Motor neuron (in vitro differentiated cells): ENCODE results near the gene PTGER4. TPM values are rescaled to one million over a fixed set of nuclear protein-coding genes. Genes with fewer than 3 reads are reported as not detected.
A peak's percentile ranks its signal among the peaks of the same experiment; 100 is the strongest.
"Not testable (repeated sequence)": the region's sequence is repeated elsewhere in the genome, so short reads cannot be mapped to it uniquely, and the experiment has no call there.

Experiments
- ATAC-seq, 8 experiments: fragments of 200-7000 bp; cut with Tn5 transposase; replicated peaks in 6 of 8; 2 replicates each; pipeline ENCODE4 v1.8.0; 2021; ENCODE audit warnings: mild to moderate bottlenecking in 8 of 8, moderate library complexity in 8 of 8
- H3K27ac ChIP-seq, 2 donors: fragments of 250-450 bp; sonication (Bioruptor Pico); 2 replicates each; pipeline ENCODE4 v1.9.0; 2021; ENCODE audit warnings: antibody characterized with exemption in 2 of 2, mild to moderate bottlenecking in 2 of 2, moderate library complexity in 1 of 2
- H3K4me1 ChIP-seq, 2 donors: fragments of 250-450 bp; sonication (Bioruptor Pico); replicated peaks in 1 of 2; 2 replicates each; pipeline ENCODE4 v1.6.1; 2021; ENCODE audit warnings: antibody characterized with exemption in 2 of 2, mild to moderate bottlenecking in 2 of 2, moderate library complexity in 1 of 2
- H3K4me3 ChIP-seq, 5 donors: fragments of 250-450 bp; sonication (Bioruptor Pico); 2 replicates each; pipeline ENCODE4 v1.9.0; 2021; ENCODE audit warnings: antibody characterized with exemption in 5 of 5, mild to moderate bottlenecking in 5 of 5, moderate library complexity in 4 of 5
- WGBS, 10 experiments: fragments of 450-650 bp; shearing (Covaris generic); methylation state at CpG; one replicate each; pipeline ENCODE4 v1.0.0; 2022; 5-methylcytosine and 5-hydroxymethylcytosine counted together
- in situ Hi-C, 9 experiments: fragments of 400-800 bp; cut with MboI; loops; one replicate each; pipeline ENCODE4 v1.15.0; 2021; ENCODE audit warnings: low sequenced_read_pairs in 9 of 9, low pct_unique_long_range_greater_than_20kb in 2 of 9; ENCODE audit not compliant: unreplicated experiment in 9 of 9
- total RNA-seq, 8 experiments: library from RNA; unstranded; fragments of 300-600 nt; gene quantifications; 2 replicates each; pipeline versions ENCODE4 v1.2.3 to v1.2.4, GENCODE V29; 2022

Gene PTGER4
- total RNA-seq, 8 experiments from 2014 or later, result 0.32 to 21.2 (median 3.6) TPM

DNA sequence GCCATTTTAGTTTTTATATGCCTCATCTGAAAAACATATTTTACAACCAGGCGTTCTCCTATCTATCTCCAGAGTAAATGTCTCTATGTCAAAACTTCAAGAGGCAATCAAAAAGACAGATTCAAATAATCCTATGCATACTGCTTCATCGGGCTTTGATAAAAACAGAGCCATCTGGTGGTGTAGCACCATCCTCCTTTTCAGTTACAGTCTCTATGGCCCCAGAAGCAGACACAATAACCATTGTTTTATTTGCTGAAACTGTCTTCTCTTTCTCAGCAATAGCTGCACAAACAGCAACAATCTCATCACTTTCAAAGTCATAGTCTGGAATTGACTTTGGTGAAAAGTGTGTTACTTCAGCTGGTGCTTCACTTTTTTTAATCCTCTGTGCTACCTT, 36.3 kb downstream of the PTGER4 start:
- WGBS, 10 experiments, result 0 to 80% (median 43%) methylated on average over 1 to 2 of the region's 2 CpGs; no CpG with 5 or more reads in 1 of the 10 experiments
- Histone ChIP-seq H3K4me3 (no peak overlapping the region), H3K4me1 (no peaks in the 10 kb centered on the region), H3K27ac (no peak overlapping the region)
- in situ Hi-C loops, result no loop called here
- ATAC-seq, result peak in 2 of 8 experiments; percentile 18 to 24

DNA sequence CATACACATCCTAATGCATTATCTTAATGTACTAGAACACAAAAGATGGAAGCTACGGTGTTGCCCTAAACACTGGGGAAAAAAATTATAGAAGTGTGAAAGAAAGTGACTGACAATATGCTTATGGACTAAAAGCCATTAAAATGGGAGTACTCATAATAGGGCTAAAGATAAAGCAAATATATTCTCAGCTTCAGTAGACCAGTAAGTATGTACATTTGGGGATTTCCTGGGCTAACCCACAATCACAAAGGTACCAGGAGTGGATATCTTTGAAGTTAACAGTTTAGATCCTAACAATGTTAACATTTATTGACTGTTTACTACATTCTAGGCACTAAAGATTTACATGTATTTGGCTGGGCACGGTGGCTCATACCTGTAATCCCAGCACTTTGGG, 36.9 kb downstream of the PTGER4 start:
- no peak overlapping the region for H3K27ac ChIP-seq
- H3K4me1 ChIP-seq, result no peaks in the 10 kb centered on the region
- no peak overlapping the region for H3K4me3 ChIP-seq
- no peak for ATAC-seq
- 57 to 100% (median 94%) methylated on average over 1 to 2 of the region's 2 CpGs; no CpG with 5 or more reads in 3 of the 10 experiments for WGBS, 10 experiments
- in situ Hi-C loops, result no loop called here

- no peak overlapping the region for H3K4me3 ChIP-seq
- H3K27ac ChIP-seq, result no peak overlapping the region
- no peaks in the 10 kb centered on the region for H3K4me1 ChIP-seq
- in situ Hi-C loops, result no loop called here
- ATAC-seq, result peak in 2 of 8 experiments; percentile 96 to 99
Measured at GRCh38 chr5:40717281-40717680, 37.6 kb downstream of the PTGER4 start.

- H3K4me3 ChIP-seq, result no peak overlapping the region
- no peak overlapping the region for H3K27ac ChIP-seq
- ATAC-seq, result no peak
- in situ Hi-C loops, result no loop called here
- no peaks in the 10 kb centered on the region for H3K4me1 ChIP-seq
Measured at GRCh38 chr5:40720069-40720468, 40.4 kb downstream of the PTGER4 start.

- ATAC-seq, H3K27ac ChIP-seq, H3K4me1 ChIP-seq, in situ Hi-C loops, H3K4me3 ChIP-seq: not testable (repeated sequence)
- WGBS, 10 experiments, result no CpG with 5 or more reads among the region's 37 CpGs
Measured at GRCh38 chr5:40722497-40722911, 42.8 kb downstream of the PTGER4 start.

GRCh38 chr5:40733434-40733833, 53.7 kb downstream of the PTGER4 start:
- no peak overlapping the region for H3K4me3 ChIP-seq
- no peaks in the 10 kb centered on the region for H3K4me1 ChIP-seq
- H3K27ac ChIP-seq, result no peak overlapping the region
- in situ Hi-C loops, result loop anchor here in 4 of 9 experiments (25.0 kb wide), 2 partner anchors 1021 to 1146 kb away; no protein-coding TSS in a partner anchor
- WGBS, 10 experiments, result 80 to 100% (median 92%) methylated on average over 1 to 2 of the region's 2 CpGs; no CpG with 5 or more reads in 2 of the 10 experiments
- ATAC-seq, result no peak

GRCh38 chr5:40733879-40734563, 54.3 kb downstream of the PTGER4 start:
- ATAC-seq, result no peak
- H3K4me1 ChIP-seq, result no peaks in the 10 kb centered on the region
- 35 to 100% (median 68%) methylated on average over 1 to 3 of the region's 3 CpGs; no CpG with 5 or more reads in 1 of the 10 experiments for WGBS, 10 experiments
- no peak overlapping the region for H3K27ac ChIP-seq
- in situ Hi-C loops, result loop anchor here in 4 of 9 experiments (25.0 kb wide), 2 partner anchors 1022 to 1147 kb away; no protein-coding TSS in a partner anchor
- no peak overlapping the region for H3K4me3 ChIP-seq

DNA sequence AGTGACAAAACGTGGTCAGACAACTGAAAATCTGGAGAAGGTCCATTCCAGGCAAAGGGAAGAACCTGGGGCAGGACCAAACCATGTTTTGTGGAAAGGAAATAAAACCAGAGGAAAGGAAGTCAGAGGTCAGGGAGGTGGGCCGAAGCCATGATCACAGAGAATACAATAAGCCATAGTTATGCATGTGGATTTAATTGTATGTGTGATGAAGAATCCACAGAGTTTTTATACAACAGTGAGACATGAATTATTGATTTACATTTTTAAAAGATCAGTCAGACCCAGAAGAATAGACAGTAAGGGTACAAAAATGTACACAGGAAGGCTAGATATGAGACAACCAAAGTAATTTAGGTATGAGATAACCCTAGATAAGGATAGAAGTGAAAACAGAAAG, 55.3 kb downstream of the PTGER4 start:
- in situ Hi-C loops, result loop anchor here in 4 of 9 experiments (25.0 kb wide), 2 partner anchors 1023 to 1148 kb away; no protein-coding TSS in a partner anchor
- no peak for ATAC-seq

DNA sequence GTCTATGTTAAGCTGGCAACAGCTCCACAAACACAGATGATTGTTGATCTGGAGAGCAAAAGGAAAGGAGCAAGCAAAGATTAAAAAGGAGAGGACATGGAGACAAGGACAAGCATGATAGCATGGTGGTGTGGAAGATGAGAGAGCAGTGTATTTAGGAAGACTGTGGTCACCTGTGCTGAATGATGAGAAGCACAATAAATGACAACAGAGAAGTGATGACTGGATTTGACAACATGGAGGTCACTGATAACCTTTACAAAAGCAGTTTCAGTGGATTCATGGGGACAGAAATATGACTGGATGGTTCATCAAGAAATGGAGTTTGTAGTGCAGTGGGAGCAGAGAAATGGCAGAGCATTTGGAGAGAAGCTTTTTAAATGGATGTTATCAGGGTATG, 55.9 kb downstream of the PTGER4 start:
- no peak for ATAC-seq

More for the DNA sequence above, 55.3 kb downstream of the PTGER4 start:
- Histone ChIP-seq H3K27ac (no peak overlapping the region), H3K4me3 (no peak overlapping the region), H3K4me1 (no peaks in the 10 kb centered on the region)
- 52 to 100% (median 75%) methylated on average over 1 to 2 of the region's 2 CpGs; no CpG with 5 or more reads in 2 of the 10 experiments for WGBS, 10 experiments

DNA sequence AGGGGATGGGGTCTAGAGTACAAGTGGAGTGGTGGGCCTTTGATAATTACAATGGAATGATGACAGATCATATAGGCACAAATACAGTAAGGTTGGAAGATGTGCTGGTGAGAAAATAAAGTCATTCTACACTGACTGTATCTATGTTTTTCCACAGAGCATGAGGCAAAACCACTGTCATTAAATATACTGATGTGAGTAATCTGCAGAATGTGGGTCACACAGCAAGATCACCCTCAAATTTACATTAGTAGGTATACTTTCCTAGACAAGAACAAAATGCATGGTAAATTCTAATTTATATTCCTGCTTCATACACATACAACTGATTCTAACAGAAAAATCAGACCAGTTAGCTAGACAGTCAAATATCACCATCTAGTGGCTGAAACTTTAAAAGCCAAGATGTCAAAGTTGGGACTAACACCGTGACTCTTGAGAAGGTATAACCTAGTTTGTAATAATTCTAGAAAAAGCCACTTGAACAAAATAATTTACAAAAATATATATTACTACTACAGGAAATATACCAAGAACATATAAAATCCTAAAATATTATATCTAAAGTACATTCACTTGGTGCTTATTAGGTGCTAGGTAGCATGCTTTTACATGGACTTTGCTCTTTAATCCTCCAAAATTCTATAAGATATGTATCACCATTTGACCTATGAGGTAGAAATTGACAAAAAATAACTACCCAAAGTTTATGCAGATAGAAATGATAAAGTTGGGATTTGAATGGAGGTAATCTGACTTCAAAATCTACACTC, 56.6 kb downstream of the PTGER4 start:
- peak in 4 of 8 experiments; percentile 61 to 77 (median 66) for ATAC-seq
- in situ Hi-C loops, result loop anchor here in 4 of 9 experiments (25.0 kb wide), 2 partner anchors 1024 to 1149 kb away; no protein-coding TSS in a partner anchor
- 0 to 100% (median 60%) methylated on average over 1 of the region's 1 CpG; no CpG with 5 or more reads in 1 of the 10 experiments for WGBS, 10 experiments
- Histone ChIP-seq H3K4me3 (no peak overlapping the region), H3K27ac (no peak overlapping the region), H3K4me1 (no peaks in the 10 kb centered on the region)

More for the DNA sequence above, 55.9 kb downstream of the PTGER4 start:
- Histone ChIP-seq H3K27ac (no peak overlapping the region), H3K4me3 (no peak overlapping the region), H3K4me1 (no peaks in the 10 kb centered on the region)
- in situ Hi-C loops, result loop anchor here in 4 of 9 experiments (25.0 kb wide), 2 partner anchors 1023 to 1148 kb away; no protein-coding TSS in a partner anchor

GRCh38 chr5:40738502-40738901, 58.8 kb downstream of the PTGER4 start:
- ATAC-seq, result no peak
- H3K4me1 ChIP-seq, result no peaks in the 10 kb centered on the region
- H3K27ac ChIP-seq, result no peak overlapping the region
- in situ Hi-C loops, result loop anchor here in 4 of 9 experiments (25.0 kb wide), 2 partner anchors 1026 to 1151 kb away; no protein-coding TSS in a partner anchor
- H3K4me3 ChIP-seq, result no peak overlapping the region
